Retinal pigment epithelial cell (primary cell): ENCODE data around the gene SLC25A36.

Source experiments
- DNase-seq: peaks from one replicate; pipeline ENCODE4 v3.0.0-alpha.2; 2010; ENCODE audit warnings: low read depth
- H3K4me3 ChIP-seq: 2 replicates; pipeline ENCODE4 v1.5.1; 2011; ENCODE audit warnings: mild to moderate bottlenecking, low read length, control low read depth, moderate library complexity
- CTCF ChIP-seq: conservative IDR thresholded peaks from 2 replicates; pipeline ENCODE4 v1.5.1; 2011; ENCODE audit warnings: low read depth, low read length, control low read depth, inconsistent platforms

The SLC25A36 gene

DNA sequence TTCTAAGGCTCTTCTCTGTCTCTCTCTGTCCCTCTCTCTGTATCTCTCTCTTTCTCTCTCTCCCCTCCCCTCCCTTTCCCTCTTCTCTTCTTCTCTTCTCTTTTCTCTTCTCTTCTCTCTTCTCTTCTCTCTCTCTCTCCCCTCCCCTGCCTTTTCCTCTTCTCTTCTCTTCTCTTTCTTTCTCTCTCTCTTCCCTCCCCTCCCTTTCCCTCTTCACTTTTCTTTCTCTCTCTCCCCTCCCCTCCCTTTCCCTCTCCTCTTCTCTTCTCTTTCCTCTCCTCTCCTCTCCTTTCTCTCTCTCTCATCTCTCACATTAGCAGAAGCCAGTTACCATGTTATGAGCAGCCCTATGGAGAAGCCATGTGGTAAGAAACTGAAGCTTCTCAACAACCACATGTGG lies 25.0 kb upstream of the SLC25A36 start:
- no peak for DNase-seq
- no peak for TF ChIP-seq CTCF
- H3K4me3 ChIP-seq, result no peak overlapping the region

GRCh38 chr3:140917772-140918171 lies 23.9 kb upstream of the SLC25A36 start:
- DNase-seq, result no peak
- H3K4me3 ChIP-seq, result no peak overlapping the region
- no peak for TF ChIP-seq CTCF

- DNase-seq, result no peak
Observed at GRCh38 chr3:140920029-140920428, 21.6 kb upstream of the SLC25A36 start.

GRCh38 chr3:140922634-140923033 lies 19.0 kb upstream of the SLC25A36 start:
- no peak for DNase-seq
- H3K4me3 ChIP-seq, result no peak overlapping the region
- peak; percentile 65 for TF ChIP-seq CTCF

More at GRCh38 chr3:140920029-140920428, 21.6 kb upstream of the SLC25A36 start:
- no peak for TF ChIP-seq CTCF
- no peak overlapping the region for H3K4me3 ChIP-seq

GRCh38 chr3:140924097-140924873 lies 17.4 kb upstream of the SLC25A36 start:
- no peak for TF ChIP-seq CTCF
- DNase-seq, result no peak
- no peak overlapping the region for H3K4me3 ChIP-seq

GRCh38 chr3:140927279-140928069 lies 14.2 kb upstream of the SLC25A36 start:
- TF ChIP-seq CTCF, result no peak
- no peak for DNase-seq
- H3K4me3 ChIP-seq, result no peak overlapping the region
